Right cardiac atrium (tissue), 5 donors: ENCODE measurements around the gene PCDH1. TPM values are rescaled to one million over a fixed set of nuclear protein-coding genes. Genes with fewer than 3 reads are reported as not detected.

Experiments used
- ATAC-seq, 2 donors: fragments of 200-7000 bp; cut with Tn5 transposase; one replicate each; pipeline versions ENCODE4 v1.8.0 to v1.9.1; 2020; ENCODE audit warnings: moderate library complexity in 2 of 2, mild to moderate bottlenecking in 1 of 2
- DNase-seq, 3 donors: peaks; one replicate each; pipeline ENCODE4 v3.0.0-alpha.2; 2020
- H3K27ac ChIP-seq: one replicate; pipeline ENCODE4 v1.5.1; 2013; ENCODE audit warnings: mild to moderate bottlenecking, low read length, control low read depth, moderate library complexity
- H3K27me3 ChIP-seq: one replicate; pipeline ENCODE4 v1.6.1; 2013; ENCODE audit not compliant: control insufficient read depth, insufficient read depth
- H3K4me1 ChIP-seq: one replicate; pipeline ENCODE4 v1.6.1; 2013; ENCODE audit warnings: low read length; ENCODE audit not compliant: control insufficient read depth, insufficient read depth
- H3K4me3 ChIP-seq: one replicate; pipeline ENCODE4 v1.5.1; 2013; ENCODE audit warnings: low read length, control low read depth
- H3K9me3 ChIP-seq: one replicate; pipeline ENCODE4 v1.6.1; 2013; ENCODE audit warnings: low read length; ENCODE audit not compliant: control insufficient read depth
- WGBS: extraction: QIAGEN DNeasy Blood & Tissue Kit; methylation state at CpG from one replicate; pipeline ENCODE4 v1.1.7; 2013; 5-methylcytosine and 5-hydroxymethylcytosine counted together
- intact Hi-C, 4 donors: fragments of 100-400 bp; cut with DNase I; formaldehyde crosslinking; loops; one replicate each; pipeline versions ENCODE4 v1.11.0 to v1.14.0; 2022 to 2023
- polyA plus RNA-seq: library from polyadenylated mRNA; stranded (reverse); fragments of 200-250 nt; gene quantifications from one replicate; pipeline ENCODE4 v1.2.3, GENCODE V29; 2013
- total RNA-seq, 4 donors: library from RNA; stranded (reverse); fragmentation: NEBNext Ultra II Directional; extraction: Animal tissue kit (Norgen Biotek cat#: 25700); gene quantifications; one replicate each; pipeline ENCODE4 v1.2.1, GENCODE V29; 2021
- donor health status: healthy with polysubstance abuse.
- donor health status: DM: no; HTN: yes; CAD: no.
- donor health status: DM: no; HTN: no; CAD: no.
- donor health status: DM: no; HTN: yes; CAD: no; lungs with severe emphysema.
- donor health status: DM: yes; HTN: yes; CAD: no.

PCDH1 gene
- total and polyA plus RNA-seq, 5 donors: 7.2 to 21.3 (median 9.8) TPM

DNA sequence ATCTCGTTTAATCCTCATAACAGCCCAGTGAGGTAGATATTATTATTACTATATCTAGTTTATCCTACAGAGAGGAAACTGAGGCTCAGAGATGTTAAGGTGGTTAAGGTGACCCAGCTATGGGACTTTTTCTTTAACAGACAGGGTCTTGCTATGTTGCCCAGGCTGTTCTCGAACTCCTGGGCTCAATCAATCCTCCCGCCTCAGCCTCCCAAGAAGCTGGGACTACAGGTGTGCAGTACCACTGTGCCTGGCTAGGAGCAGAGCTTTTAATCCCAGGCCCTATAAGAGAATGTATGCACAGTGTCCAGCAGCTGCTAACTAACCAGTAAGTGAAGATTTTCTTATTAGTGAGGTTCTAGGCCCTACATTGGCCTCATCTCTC is 62.4 kb downstream of the PCDH1 start:
- ATAC-seq (no peak), DNase-seq (no peak)
- peak overlapping the region; percentile 77 for H3K27ac ChIP-seq
- intact Hi-C loops: loop anchor here in 2 of 4 donors (10.0 kb wide), 2 partner anchors 101 to 111 kb away; no protein-coding TSS in a partner anchor
- peaks cover 4% of the 10 kb centered on the region for H3K4me1 ChIP-seq
- 89% methylated on average over 3 of the region's 3 CpGs for WGBS
- H3K27me3 ChIP-seq: no peaks in the 10 kb centered on the region
- no peaks in the 10 kb centered on the region for H3K9me3 ChIP-seq
- H3K4me3 ChIP-seq: no peak overlapping the region

DNA sequence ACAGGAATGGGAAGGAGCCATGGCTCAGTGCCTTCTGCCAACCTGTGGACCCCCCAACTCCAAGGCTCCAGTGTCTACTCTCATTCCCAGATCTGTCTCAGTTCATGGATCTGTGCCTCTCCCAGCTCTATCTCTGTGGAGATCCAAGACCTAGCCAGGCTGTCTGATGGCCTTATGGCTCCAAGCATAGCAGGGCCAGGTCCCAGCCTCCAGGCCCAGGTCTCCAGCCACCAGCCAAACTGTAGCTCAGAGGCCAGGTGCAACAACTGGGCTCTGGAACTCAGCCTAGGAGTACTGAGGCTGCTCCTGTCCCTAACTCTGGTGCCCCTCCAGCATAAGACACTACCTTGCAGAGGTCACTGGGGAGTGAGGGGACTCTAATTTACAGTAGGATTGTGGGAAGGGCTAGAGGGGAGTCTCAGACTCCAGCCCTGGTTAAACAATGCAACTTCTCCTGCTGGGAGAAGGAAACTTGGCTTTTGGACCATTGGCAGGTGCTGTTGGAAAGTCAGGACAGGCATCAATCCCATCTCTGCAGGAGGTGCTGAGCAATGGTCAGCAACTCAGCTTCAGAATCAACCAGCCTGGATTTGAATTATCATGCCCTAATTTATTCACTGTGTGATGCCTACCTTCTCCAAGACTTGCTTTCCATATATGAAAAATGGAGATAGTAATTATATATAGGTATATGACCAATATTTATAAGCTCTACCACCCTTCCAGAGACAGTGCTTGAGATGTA is 63.0 kb downstream of the PCDH1 start:
- ATAC-seq (no peak), DNase-seq (no peak)
- Histone ChIP-seq H3K27ac (peak overlapping the region; percentile 19), H3K4me1 (peaks cover 4% of the 10 kb centered on the region), H3K27me3 (no peaks in the 10 kb centered on the region), H3K9me3 (no peaks in the 10 kb centered on the region), H3K4me3 (no peak overlapping the region)
- intact Hi-C loops: loop anchor here in 2 of 4 donors (10.0 kb wide), 2 partner anchors 100 to 110 kb away; no protein-coding TSS in a partner anchor

DNA sequence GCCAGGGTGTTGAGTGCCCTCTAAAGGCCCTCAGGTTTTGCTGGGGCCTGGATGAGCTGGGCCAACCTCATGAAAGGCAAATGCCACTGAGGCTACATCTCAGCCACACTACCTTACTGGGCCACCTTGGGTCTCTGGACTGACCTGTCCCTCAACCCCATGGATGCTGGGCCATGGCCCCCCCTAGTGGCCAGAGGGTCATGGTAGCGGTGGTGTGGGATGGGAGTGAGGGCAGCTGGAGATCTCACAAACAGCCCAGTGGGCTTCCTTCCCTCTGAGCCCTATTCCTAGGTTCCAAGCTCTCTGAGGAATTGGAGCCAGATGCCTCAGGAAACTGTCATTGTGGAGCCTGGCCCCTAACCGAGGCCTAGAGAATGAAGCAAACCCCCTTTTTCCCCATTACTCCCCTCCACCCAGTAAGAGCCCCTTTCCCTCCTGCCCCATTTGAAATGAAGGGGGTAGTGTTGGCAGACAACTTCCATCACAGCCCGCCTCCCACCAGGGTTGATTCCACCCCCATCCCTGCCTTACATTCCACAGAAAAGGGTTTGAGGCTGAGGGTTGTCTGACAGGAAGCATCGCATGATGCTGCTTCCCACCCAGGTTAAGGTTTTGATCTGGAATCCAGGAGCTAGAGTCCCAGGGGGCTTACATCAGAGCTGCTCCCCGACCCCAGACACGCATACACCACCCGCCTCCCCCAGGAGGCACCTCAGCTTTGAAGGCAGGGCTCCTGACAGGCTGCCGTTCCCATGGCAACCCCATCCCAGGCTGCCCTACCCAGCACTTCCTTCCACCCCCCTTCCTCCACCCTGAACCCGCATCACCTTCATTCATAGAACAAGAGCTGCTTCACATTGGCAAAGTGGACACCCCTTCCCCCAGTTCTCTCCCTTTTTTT is 63.9 kb downstream of the PCDH1 start:
- peaks cover 4% of the 10 kb centered on the region for H3K4me1 ChIP-seq
- peak; percentile 51 to 78 (median 74) for DNase-seq

DNA sequence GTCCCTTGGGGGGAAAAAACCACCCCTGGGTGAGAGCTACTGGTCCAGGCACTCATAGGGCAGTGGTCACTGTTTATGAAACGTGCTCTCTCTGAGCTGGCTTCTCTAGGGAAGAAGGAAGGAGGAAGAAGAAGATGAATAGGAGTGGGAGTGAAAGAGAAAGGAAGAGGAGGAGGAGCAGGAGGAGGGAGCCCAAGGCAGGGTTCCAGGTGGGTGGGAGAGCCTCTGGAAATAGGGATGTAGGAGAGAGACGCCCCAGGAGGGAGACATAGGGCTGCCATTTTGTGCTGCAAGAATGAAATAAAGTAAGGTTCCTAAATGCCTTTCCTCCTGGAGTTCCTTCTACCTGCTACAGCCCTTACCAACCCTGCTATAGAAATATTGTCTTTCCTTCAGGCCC is 65.7 kb downstream of the PCDH1 start:
- H3K27me3 ChIP-seq: no peaks in the 10 kb centered on the region
- intact Hi-C loops: loop anchor here (5.0 to 10.0 kb wide), 3 partner anchors 98 to 110 kb away; no protein-coding TSS in a partner anchor
- H3K4me3 ChIP-seq: no peak overlapping the region
- no peak for DNase-seq
- H3K27ac ChIP-seq: no peak overlapping the region
- peaks cover 4% of the 10 kb centered on the region for H3K4me1 ChIP-seq
- no peak for ATAC-seq
- WGBS: 57% methylated on average over 2 of the region's 2 CpGs
- no peaks in the 10 kb centered on the region for H3K9me3 ChIP-seq

More for the DNA sequence above, 63.9 kb downstream of the PCDH1 start:
- peak; percentile 62 to 67 for ATAC-seq
- intact Hi-C loops: loop anchor here (5.0 to 10.0 kb wide), 3 partner anchors 100 to 112 kb away; no protein-coding TSS in a partner anchor
- no peaks in the 10 kb centered on the region for H3K9me3 ChIP-seq
- WGBS: 51% methylated on average over 9 of the region's 9 CpGs
- no peaks in the 10 kb centered on the region for H3K27me3 ChIP-seq
- H3K4me3 ChIP-seq: no peak overlapping the region
- H3K27ac ChIP-seq: no peak overlapping the region

DNA sequence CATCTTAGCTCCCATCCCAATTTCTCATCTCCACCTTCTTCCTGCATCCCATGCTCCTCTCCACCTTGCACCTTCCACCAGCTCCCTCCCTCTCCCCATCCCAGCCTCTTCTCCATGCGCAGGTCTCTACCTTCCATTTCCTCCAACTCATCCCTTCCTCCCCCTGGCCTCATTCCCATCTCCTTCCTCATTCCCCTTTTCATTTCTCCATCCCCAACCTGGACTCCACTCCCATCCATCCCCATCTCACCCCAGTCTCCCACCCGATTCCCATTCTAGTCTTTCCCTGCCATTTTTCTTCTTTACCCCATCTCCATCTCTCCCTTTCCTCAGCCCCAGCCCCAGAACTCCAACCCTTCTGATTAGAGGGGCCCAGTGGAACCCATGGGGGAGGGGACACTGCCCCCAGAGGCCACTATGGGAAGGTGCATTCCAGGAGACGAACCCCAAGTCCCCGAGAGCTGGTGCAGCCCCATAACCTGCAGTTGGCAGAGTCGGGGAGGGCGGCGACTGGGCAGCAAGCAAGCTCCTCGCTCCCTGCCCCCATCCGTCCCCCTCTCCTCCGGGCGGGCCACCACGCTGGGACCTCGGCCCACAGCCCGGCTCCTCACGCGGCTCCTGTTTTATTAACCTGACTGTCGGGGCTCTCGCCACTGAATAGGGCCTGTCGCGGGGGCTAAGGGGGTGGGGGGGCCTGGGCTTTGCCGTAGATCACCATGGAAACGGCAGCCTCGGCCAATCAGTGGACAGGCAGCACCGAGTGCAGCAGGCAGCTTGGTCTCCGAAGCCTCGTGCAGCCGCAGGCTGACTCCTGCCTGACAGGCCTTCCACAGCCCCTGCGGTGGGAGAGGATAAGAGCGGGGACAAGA is 66.7 kb downstream of the PCDH1 start:
- Histone ChIP-seq H3K27me3 (no peaks in the 10 kb centered on the region), H3K4me1 (peaks cover 6% of the 10 kb centered on the region), H3K9me3 (no peaks in the 10 kb centered on the region), H3K4me3 (no peak overlapping the region), H3K27ac (no peak overlapping the region)
- 27% methylated on average over 29 of the region's 29 CpGs for WGBS
- ATAC-seq: peak in 1 of 2 donors; percentile 42
- no peak for DNase-seq
- intact Hi-C loops: loop anchor here (5.0 to 10.0 kb wide), 3 partner anchors 97 to 109 kb away; no protein-coding TSS in a partner anchor

DNA sequence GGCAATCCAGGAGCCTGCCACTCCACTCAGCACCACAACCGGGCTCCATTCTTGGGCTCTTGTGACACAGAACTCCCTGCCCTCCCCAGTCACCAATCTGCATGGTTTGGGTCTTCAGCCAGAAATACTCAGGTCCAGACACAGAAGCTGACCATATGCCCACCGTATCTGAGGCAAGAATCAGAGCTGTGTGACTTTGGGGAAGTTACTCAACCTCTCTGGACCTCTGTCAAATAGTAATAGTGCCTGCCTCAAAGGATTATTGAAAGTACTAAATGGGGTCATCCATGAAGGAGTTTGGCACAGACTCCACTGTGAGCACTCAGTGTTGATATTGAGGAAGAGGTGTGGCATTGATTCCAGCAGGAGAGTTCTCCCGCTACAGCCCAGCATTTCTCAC is 67.5 kb downstream of the PCDH1 start:
- WGBS: 81% methylated on average over 3 of the region's 3 CpGs
- H3K4me1 ChIP-seq: peaks cover 4% of the 10 kb centered on the region
- no peaks in the 10 kb centered on the region for H3K9me3 ChIP-seq
- no peak for DNase-seq
- ATAC-seq: no peak
- no peaks in the 10 kb centered on the region for H3K27me3 ChIP-seq
- no peak overlapping the region for H3K4me3 ChIP-seq
- intact Hi-C loops: loop anchor here (5.0 to 10.0 kb wide), 3 partner anchors 96 to 108 kb away; no protein-coding TSS in a partner anchor
- no peak overlapping the region for H3K27ac ChIP-seq

DNA sequence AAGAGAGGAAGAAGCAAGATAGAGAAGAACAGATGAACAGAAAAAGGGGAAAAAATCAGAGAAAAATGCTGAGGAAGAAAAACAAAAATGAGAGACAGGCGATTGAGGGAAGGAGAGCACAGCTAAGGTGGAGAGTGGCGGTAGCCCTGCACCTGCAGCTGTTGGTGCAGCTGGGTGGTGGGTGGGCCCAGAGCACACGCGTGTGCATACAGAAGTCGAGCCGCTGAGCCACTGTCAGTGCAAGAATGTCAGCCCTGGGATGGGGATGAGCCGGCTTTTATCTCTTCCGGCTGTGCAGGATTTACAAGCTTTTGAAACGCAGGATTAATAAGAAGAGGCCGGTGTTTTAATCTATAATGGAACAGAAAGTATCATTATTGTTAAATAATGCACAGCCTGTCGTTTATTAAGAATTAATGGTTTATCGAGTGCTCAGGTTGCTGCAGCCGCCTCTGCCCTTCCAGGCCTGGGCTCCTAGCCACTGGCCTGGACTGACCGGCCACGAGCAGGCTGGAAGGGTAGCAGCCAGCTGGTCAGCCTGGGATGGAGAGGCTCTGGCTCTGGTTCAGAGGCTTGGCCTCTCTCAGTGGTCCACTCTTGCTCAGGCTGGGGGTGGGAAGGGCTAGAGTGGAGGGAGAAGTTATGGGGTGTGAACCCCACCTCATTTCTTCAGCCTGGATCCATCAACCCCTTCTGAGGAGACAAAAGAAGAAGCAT is 68.7 kb downstream of the PCDH1 start:
- ATAC-seq: no peak
- Histone ChIP-seq H3K4me3 (no peak overlapping the region), H3K9me3 (no peaks in the 10 kb centered on the region), H3K4me1 (peaks cover 4% of the 10 kb centered on the region), H3K27ac (no peak overlapping the region), H3K27me3 (no peaks in the 10 kb centered on the region)
- 66% methylated on average over 15 of the region's 15 CpGs for WGBS
- no peak for DNase-seq
- intact Hi-C loops: loop anchor here (5.0 to 10.0 kb wide), 4 partner anchors 65 to 107 kb away; partner anchors contain the start of gene PCDH1 (in 1 of the 4)

DNA sequence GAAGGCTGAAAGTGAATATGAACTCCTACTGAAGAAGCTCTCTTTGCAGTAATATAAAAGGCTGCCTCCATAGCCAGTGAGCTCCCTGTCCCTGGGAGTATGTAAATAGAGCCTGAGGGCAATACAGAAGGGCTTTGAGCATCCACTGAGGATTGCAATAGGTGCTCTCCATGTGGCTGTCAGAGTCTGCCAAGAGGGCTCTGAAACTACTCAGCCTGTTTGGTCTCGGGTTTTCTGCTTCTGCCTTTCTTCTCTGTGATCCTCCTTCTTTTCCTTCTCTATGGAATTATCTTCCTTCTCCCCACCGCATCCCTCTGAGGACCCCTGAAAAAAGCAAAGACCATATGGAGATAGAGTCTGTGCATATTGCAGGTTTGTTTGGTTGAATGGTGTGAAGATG is 69.4 kb downstream of the PCDH1 start:
- Histone ChIP-seq H3K4me3 (no peak overlapping the region), H3K9me3 (no peaks in the 10 kb centered on the region), H3K27me3 (no peaks in the 10 kb centered on the region), H3K4me1 (peaks cover 4% of the 10 kb centered on the region), H3K27ac (no peak overlapping the region)
- 84% methylated on average over 2 of the region's 2 CpGs for WGBS
- no peak for ATAC-seq
- DNase-seq: no peak
- intact Hi-C loops: loop anchor here in 1 of 4 donors (10.0 kb wide), 1 partner anchor 66 kb away; the partner anchor contains the start of gene PCDH1

DNA sequence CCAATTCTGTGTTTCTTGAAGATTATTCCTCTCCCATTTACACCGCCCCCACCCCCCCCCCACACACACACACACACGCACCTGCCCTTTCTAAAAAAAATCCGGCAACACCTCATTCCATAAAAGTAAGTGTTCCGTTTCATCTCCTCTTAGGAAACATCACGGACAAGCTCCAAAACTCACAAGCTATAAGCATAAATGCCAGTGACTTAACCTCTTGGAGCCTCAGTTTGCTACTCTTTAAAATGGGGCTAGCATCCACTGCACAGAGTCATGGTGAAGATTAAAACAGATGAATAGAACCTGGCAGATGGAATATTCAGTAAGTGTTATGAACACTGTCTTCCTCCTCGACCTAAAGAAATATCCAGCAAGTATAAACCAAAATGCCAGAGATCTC is 70.5 kb downstream of the PCDH1 start:
- Histone ChIP-seq H3K27ac (no peak overlapping the region), H3K4me3 (no peak overlapping the region), H3K9me3 (no peaks in the 10 kb centered on the region), H3K27me3 (no peaks in the 10 kb centered on the region), H3K4me1 (peaks cover 4% of the 10 kb centered on the region)
- whole genome bisulfite sequencing: 64% methylated on average over 6 of the region's 6 CpGs
- ATAC-seq: no peak
- DNase-seq: no peak
- intact Hi-C loops: loop anchor here in 1 of 4 donors (10.0 kb wide), 1 partner anchor 67 kb away; the partner anchor contains the start of gene PCDH1
